ENCODE results near the gene CDKAL1. TPM values are rescaled to one million over a fixed set of nuclear protein-coding genes. Genes with fewer than 3 reads are reported as not detected.

CDKAL1 gene
- total RNA-seq, 1 experiment from 2014 or later: 16.1 TPM

GRCh38 chr6:20692023-20692422 lies 157.8 kb downstream of the CDKAL1 start:
- Histone ChIP-seq H2AFZ (no peak overlapping the region), H3K9me2 (ENCODE audit: insufficient read depth) (no peaks in the 10 kb centered on the region), H3K36me3 (ENCODE audit: low read depth) (no peaks in the 10 kb centered on the region), H3K9me3 (ENCODE audit: insufficient read depth, low read depth) (no peaks in the 10 kb centered on the region; the same call in 1 of the 2 replicates), H3K4me3 (no peak overlapping the region), H3K27me3 (ENCODE audit: insufficient read depth, low read depth) (no peaks in the 10 kb centered on the region), H3K79me2 (ENCODE audit: low read depth) (0 out of 2 replicates have a peak, but pooled peaks cover 2% of the 10 kb centered on the region), H3F3A (ENCODE audit: insufficient read depth, low read depth) (no peaks in the 10 kb centered on the region), H3K4me1 (replicated peaks; ENCODE audit: insufficient read depth) (peaks cover 12% of the 10 kb centered on the region), H3K27ac (no peak overlapping the region), H4K20me1 (ENCODE audit: insufficient read depth) (no peaks in the 10 kb centered on the region), H3K4me2 (no peak overlapping the region)
- intact Hi-C loops (cut with micrococcal nuclease; ENCODE audit: unreplicated experiment): no loop called here
- no TSS peak for BruUV-seq (replicated peaks)
- ChIA-PET CTCF (no interaction called here), POLR2A (ENCODE audit: unreplicated experiment) (no interaction called here)
- TF ChIP-seq CTCF (conservative IDR thresholded peaks at IDR 0.05) (no peak), EZH2 (IDR thresholded peaks at IDR 0.05; ENCODE audit: low read depth) (no peak)
- DNase-seq: no peak

DNA sequence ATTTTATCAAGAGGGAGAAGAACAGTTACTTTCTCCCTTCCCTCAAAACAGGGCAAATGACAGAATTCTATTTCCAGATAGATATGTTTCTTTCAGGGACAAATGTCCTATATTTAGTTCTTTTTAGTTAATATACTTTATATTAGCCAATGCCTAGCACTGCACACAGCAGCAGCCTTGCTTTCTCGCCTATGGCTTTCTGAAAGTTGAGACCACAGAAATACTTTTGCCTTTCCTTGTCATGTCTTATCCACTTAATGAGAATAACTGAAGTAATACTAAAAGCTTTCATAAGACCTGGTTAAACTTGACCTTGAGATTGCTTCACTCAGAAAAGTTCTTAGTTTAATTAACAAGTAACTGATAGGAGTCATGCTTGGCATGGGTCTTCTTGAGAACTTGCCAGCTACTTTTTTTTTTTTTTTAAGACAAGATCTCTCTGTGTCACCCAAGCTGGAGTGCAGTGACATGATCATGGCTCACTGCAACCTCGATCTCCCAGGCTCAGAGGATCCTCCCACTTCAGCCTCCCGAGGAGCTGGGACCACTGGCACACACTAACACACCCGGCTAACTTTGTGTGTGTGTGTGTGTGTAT lies 159.3 kb downstream of the CDKAL1 start:
- BruUV-seq (replicated peaks): no TSS peak
- H3K27ac ChIP-seq: no peak overlapping the region
- DNase-seq: no peak
- no peaks in the 10 kb centered on the region for H3F3A ChIP-seq (ENCODE audit: insufficient read depth, low read depth)
- H3K9me3 ChIP-seq (ENCODE audit: insufficient read depth, low read depth): no peaks in the 10 kb centered on the region; the same call in 1 of the 2 replicates
- no peak overlapping the region for H3K4me2 ChIP-seq
- no peak overlapping the region for H3K4me3 ChIP-seq
- H2AFZ ChIP-seq: no peak overlapping the region
- ChIA-PET CTCF (interaction anchor here (0.6 kb wide), 1 partner anchor 11 kb away, joined by 3 read pairs; no protein-coding TSS in a partner anchor), POLR2A (ENCODE audit: unreplicated experiment) (interaction anchor here (0.6 kb wide), 1 partner anchor 10 kb away, joined by 3 read pairs; no protein-coding TSS in a partner anchor)
- intact Hi-C loops (cut with micrococcal nuclease; ENCODE audit: unreplicated experiment): no loop called here
- TF ChIP-seq EZH2 (IDR thresholded peaks at IDR 0.05; ENCODE audit: low read depth) (no peak), CTCF (conservative IDR thresholded peaks at IDR 0.05) (no peak)
- no peaks in the 10 kb centered on the region for H4K20me1 ChIP-seq (ENCODE audit: insufficient read depth)
- no peaks in the 10 kb centered on the region for H3K36me3 ChIP-seq (ENCODE audit: low read depth)
- no peaks in the 10 kb centered on the region for H3K27me3 ChIP-seq (ENCODE audit: insufficient read depth, low read depth)
- peaks cover 11% of the 10 kb centered on the region for H3K4me1 ChIP-seq (replicated peaks; ENCODE audit: insufficient read depth)
- H3K79me2 ChIP-seq (ENCODE audit: low read depth): 0 out of 2 replicates have a peak, but pooled peaks cover 2% of the 10 kb centered on the region
- no peaks in the 10 kb centered on the region for H3K9me2 ChIP-seq (ENCODE audit: insufficient read depth)

GRCh38 chr6:20696676-20697075 lies 162.4 kb downstream of the CDKAL1 start:
- no peaks in the 10 kb centered on the region for H3K36me3 ChIP-seq (ENCODE audit: low read depth)
- no peak for DNase-seq
- no TSS peak for BruUV-seq (replicated peaks)
- POLR2A ChIA-PET (ENCODE audit: unreplicated experiment): no interaction called here
- H3K27me3 ChIP-seq (ENCODE audit: insufficient read depth, low read depth): no peaks in the 10 kb centered on the region
- CTCF ChIA-PET: no interaction called here
- H3K9me3 ChIP-seq (ENCODE audit: insufficient read depth, low read depth): no peaks in the 10 kb centered on the region; the same call in 1 of the 2 replicates
- no peak overlapping the region for H3K27ac ChIP-seq
- no peaks in the 10 kb centered on the region for H3K79me2 ChIP-seq (ENCODE audit: low read depth)
- no peak overlapping the region for H3K4me3 ChIP-seq
- no peaks in the 10 kb centered on the region for H3K4me1 ChIP-seq (replicated peaks; ENCODE audit: insufficient read depth)
- no peaks in the 10 kb centered on the region for H4K20me1 ChIP-seq (ENCODE audit: insufficient read depth)
- no peak overlapping the region for H3K4me2 ChIP-seq
- H3K9me2 ChIP-seq (ENCODE audit: insufficient read depth): no peaks in the 10 kb centered on the region
- intact Hi-C loops (cut with micrococcal nuclease; ENCODE audit: unreplicated experiment): no loop called here
- no peak for TF ChIP-seq EZH2 (IDR thresholded peaks at IDR 0.05; ENCODE audit: low read depth)
- no peak for TF ChIP-seq CTCF (conservative IDR thresholded peaks at IDR 0.05)
- H3F3A ChIP-seq (ENCODE audit: insufficient read depth, low read depth): no peaks in the 10 kb centered on the region
- no peak overlapping the region for H2AFZ ChIP-seq
